MG63 (cell line): ENCODE measurements around the gene COMMD7. TPM values are rescaled to one million over a fixed set of nuclear protein-coding genes. Genes with fewer than 3 reads are reported as not detected.

Experiments
- DNase-seq: peaks from one replicate; pipeline ENCODE4 v3.0.0-alpha.2; 2020
- H3K27me3 ChIP-seq: fragments of 250-450 bp; sonication (Bioruptor Pico); 2 replicates; pipeline ENCODE4 v1.5.1; 2020; ENCODE audit warnings: mild to moderate bottlenecking, moderate library complexity
- H3K36me3 ChIP-seq: fragments of 250-450 bp; sonication (Bioruptor Pico); 2 replicates; pipeline ENCODE4 v1.5.1; 2020; ENCODE audit warnings: mild to moderate bottlenecking, moderate library complexity
- H3K4me3 ChIP-seq: fragments of 250-450 bp; sonication (Bioruptor Pico); 2 replicates; pipeline ENCODE4 v1.5.1; 2020; ENCODE audit warnings: mild to moderate bottlenecking, moderate library complexity
- H3K9me3 ChIP-seq: fragments of 250-450 bp; sonication (Bioruptor Pico); 2 replicates; pipeline ENCODE4 v1.5.1; 2020; ENCODE audit warnings: mild to moderate bottlenecking, moderate library complexity
- total RNA-seq: library from RNA; depleted of rRNA; stranded (reverse); fragments of >200 nt; shearing (Covaris generic); gene quantifications from 2 replicates; pipeline ENCODE4 v1.2.3, GENCODE V29; 2014; ENCODE audit warnings: low replicate concordance; rRNA removed

COMMD7 gene
- total RNA-seq, result 70.5 and 112 TPM in 2 replicates

- Histone ChIP-seq H3K27me3 (no peaks in the 10 kb centered on the region), H3K36me3 (no peaks in the 10 kb centered on the region), H3K4me3 (peak within 1 kb of the TSS; percentile 70), H3K9me3 (no peaks in the 10 kb centered on the region)
- DNase-seq, result peak; percentile 65
Measured at GRCh38 chr20:32743237-32744112, at the start of gene COMMD7. Gene COMMD7 (minus strand): TSS chr20:32743467. CDS start chr20:32743391, 76 bp downstream.

GRCh38 chr20:32792731-32793458 is 49.6 kb upstream of the COMMD7 start:
- Histone ChIP-seq H3K36me3 (peaks cover 13% of the 10 kb centered on the region), H3K9me3 (no peaks in the 10 kb centered on the region), H3K27me3 (no peaks in the 10 kb centered on the region), H3K4me3 (no peak overlapping the region)
- no peak for DNase-seq

GRCh38 chr20:32792316-32792715 is 49.0 kb upstream of the COMMD7 start:
- Histone ChIP-seq H3K9me3 (no peaks in the 10 kb centered on the region), H3K27me3 (no peaks in the 10 kb centered on the region), H3K4me3 (no peak overlapping the region), H3K36me3 (peaks cover 13% of the 10 kb centered on the region)
- DNase-seq, result no peak

GRCh38 chr20:32790751-32791057 is 47.4 kb upstream of the COMMD7 start:
- no peak overlapping the region for H3K4me3 ChIP-seq
- no peak for DNase-seq
- no peaks in the 10 kb centered on the region for H3K27me3 ChIP-seq
- peaks cover 20% of the 10 kb centered on the region for H3K36me3 ChIP-seq
- H3K9me3 ChIP-seq, result no peaks in the 10 kb centered on the region

GRCh38 chr20:32789896-32790750 is 46.9 kb upstream of the COMMD7 start:
- DNase-seq, result peak; percentile 50
- H3K27me3 ChIP-seq, result no peaks in the 10 kb centered on the region
- H3K4me3 ChIP-seq, result no peak overlapping the region
- no peaks in the 10 kb centered on the region for H3K9me3 ChIP-seq
- H3K36me3 ChIP-seq, result peaks cover 20% of the 10 kb centered on the region

- Histone ChIP-seq H3K9me3 (no peaks in the 10 kb centered on the region), H3K36me3 (peaks cover 20% of the 10 kb centered on the region), H3K4me3 (no peak overlapping the region), H3K27me3 (no peaks in the 10 kb centered on the region)
- DNase-seq, result no peak
Measured at GRCh38 chr20:32787168-32787567, 43.9 kb upstream of the COMMD7 start.

GRCh38 chr20:32786059-32786760 is 42.9 kb upstream of the COMMD7 start:
- H3K27me3 ChIP-seq, result no peaks in the 10 kb centered on the region
- peaks cover 16% of the 10 kb centered on the region for H3K36me3 ChIP-seq
- no peak overlapping the region for H3K4me3 ChIP-seq
- no peak for DNase-seq
- no peaks in the 10 kb centered on the region for H3K9me3 ChIP-seq

GRCh38 chr20:32784369-32785080 is 41.3 kb upstream of the COMMD7 start:
- H3K36me3 ChIP-seq, result peaks cover 10% of the 10 kb centered on the region
- no peaks in the 10 kb centered on the region for H3K9me3 ChIP-seq
- H3K4me3 ChIP-seq, result no peak overlapping the region
- H3K27me3 ChIP-seq, result no peaks in the 10 kb centered on the region
- no peak for DNase-seq

- DNase-seq, result no peak
- Histone ChIP-seq H3K4me3 (no peak overlapping the region), H3K36me3 (peaks cover 3% of the 10 kb centered on the region; the same call in 1 of the 2 replicates), H3K9me3 (no peaks in the 10 kb centered on the region), H3K27me3 (no peaks in the 10 kb centered on the region)
Measured at GRCh38 chr20:32780749-32781655, 37.7 kb upstream of the COMMD7 start.

GRCh38 chr20:32780278-32780677 is 37.0 kb upstream of the COMMD7 start:
- DNase-seq, result no peak
- no peak overlapping the region for H3K4me3 ChIP-seq
- H3K9me3 ChIP-seq, result no peaks in the 10 kb centered on the region
- peaks cover 3% of the 10 kb centered on the region; the same call in 1 of the 2 replicates for H3K36me3 ChIP-seq
- H3K27me3 ChIP-seq, result no peaks in the 10 kb centered on the region

GRCh38 chr20:32779500-32780211 is 36.4 kb upstream of the COMMD7 start:
- Histone ChIP-seq H3K4me3 (no peak overlapping the region), H3K27me3 (no peaks in the 10 kb centered on the region), H3K36me3 (peaks cover 3% of the 10 kb centered on the region; the same call in 1 of the 2 replicates), H3K9me3 (no peaks in the 10 kb centered on the region)
- DNase-seq, result no peak

GRCh38 chr20:32777177-32777956 is 34.1 kb upstream of the COMMD7 start:
- Histone ChIP-seq H3K4me3 (no peak overlapping the region), H3K36me3 (no peaks in the 10 kb centered on the region), H3K9me3 (no peaks in the 10 kb centered on the region), H3K27me3 (no peaks in the 10 kb centered on the region)
- DNase-seq, result no peak

- no peak overlapping the region for H3K4me3 ChIP-seq
- no peaks in the 10 kb centered on the region for H3K9me3 ChIP-seq
- DNase-seq, result peak; percentile 25
- no peaks in the 10 kb centered on the region for H3K36me3 ChIP-seq
- H3K27me3 ChIP-seq, result no peaks in the 10 kb centered on the region
Measured at GRCh38 chr20:32775336-32775991, 32.2 kb upstream of the COMMD7 start.
